ENCODE results near the gene KHSRP.

KHSRP gene

DNA sequence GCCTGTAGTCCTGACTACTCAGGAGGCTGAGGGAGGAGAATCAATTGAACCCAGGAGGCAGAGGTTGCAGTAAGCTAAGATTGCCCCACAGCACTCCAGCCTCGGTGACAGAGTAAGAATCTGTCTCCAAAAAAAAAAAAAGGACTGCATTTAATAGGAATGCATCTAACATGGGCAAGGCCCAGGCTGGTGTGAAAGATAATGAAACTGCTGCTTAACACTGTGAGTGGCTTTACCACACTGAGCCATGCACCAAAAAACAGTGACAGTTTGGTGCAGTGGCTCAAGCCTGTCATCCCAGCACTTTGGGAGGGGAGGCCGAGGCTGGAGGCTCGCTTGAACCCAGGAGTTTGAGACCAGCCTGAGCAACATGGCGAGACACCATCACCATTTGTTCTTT, 40.2 kb downstream of the KHSRP start:
- DNase-seq: no peak

DNA sequence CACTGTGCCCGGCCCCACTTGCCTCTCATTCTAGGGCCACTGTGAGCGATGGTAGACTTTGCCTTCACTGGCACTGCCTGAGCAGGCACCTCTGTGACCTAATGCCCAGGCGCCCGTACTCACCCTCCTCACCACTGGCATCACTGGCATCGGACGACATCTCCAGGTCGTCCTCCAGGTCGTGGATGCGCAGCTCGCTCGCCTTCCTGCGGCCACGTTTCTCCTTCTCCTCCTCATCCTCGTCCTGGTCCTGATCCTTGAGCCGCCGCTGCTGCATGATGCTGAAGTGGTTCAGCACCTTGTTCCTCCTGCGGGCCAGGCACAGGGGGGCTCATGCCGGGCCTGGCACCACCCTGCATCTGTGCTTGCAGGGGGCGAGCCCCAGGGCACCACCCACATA, 41.4 kb downstream of the KHSRP start:
- DNase-seq: no peak

DNA sequence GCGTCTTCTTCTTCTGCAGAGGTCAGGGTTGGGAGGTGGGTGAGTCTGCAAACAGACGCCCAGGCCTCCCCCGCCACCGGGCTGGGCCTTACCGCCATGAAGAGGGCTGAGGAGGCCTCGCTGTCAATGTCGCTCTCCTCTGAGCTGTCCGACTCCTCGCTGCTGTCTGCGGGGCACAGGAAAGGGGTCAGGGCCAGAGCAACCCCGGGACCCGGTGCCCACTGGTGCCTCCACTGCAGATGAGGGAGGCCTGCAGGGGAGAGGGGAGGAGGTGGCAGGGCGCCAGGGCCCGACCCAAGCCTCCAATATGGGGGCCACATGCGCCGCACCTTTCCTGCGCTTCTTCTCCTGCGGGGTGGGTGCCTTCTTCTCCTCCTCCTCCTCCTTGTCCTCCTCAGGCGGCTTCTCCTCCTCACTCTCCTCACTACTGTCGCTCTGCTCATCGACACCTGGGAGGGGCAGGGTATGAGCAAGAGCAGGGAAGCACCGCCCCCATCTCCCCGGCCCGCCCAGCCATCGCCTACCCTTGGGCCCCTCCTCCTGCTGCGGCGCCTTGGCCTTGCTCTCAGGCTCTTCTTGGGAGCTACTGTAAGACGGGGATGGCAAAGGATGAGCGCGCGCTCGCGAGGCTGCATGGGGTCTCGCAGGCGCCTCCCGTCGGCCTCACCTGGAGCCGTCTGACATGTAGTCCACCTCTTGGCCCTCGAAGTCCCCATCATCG, 43.4 kb downstream of the KHSRP start:
- DNase-seq: no peak

DNA sequence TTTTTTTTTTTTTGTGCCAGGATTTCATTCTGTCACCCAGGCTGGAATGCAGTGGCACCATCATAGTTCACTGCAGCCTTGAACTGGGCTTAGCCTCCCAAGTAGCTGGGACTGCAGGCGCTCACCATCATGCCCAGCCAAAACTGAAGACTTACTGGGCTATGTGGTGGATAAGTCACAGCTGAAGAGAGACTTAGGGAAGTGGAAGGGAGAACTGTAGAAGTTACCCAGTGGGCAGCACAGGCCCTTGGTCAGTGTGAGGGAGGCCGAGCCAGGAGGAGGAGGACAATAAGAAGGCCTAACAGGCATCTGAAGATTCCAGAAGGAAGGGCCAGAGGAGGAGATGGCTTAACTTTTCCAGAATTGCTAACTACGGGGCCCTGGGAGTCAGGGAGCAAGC, 44.9 kb downstream of the KHSRP start:
- no peak for DNase-seq

DNA sequence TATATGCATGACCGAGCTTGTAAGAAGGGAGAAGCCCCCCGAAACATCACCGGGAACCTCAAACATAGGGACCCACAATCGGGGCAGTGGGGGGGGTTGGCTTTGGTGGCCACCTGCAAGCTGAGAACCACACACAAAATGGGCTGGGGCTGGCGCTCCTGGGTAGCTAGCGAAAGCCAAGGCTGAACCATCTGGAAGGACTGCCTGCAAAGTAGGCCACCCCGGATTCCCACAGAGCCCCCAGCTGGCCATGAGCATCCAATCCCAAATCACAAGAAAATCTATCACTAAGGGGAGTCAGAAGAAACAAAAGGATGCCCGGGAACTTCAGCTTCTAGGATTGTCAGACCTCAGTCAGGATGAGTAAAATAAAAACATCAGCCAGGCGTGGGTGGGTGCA, 46.1 kb downstream of the KHSRP start:
- no peak for DNase-seq

DNA sequence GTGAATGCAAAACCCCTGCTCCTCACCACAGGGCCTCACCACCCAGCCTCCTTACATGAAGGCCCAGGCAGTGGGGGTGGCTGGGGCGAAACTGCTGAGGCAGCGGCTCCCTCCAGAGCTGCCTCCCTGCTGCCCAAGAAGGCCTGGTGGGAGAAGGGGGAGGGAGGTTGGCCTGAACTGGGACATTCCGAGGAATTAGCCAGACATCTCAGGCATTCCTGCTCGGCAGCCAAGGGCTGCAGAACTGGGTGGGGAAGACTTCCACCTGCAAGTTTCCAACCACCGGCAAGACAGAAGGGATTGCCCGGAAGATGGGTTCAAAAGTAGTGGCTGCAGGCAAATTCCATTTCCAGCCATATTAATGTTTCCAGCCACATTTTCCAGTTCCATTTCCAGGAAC, 46.6 kb downstream of the KHSRP start:
- no peak for DNase-seq

DNA sequence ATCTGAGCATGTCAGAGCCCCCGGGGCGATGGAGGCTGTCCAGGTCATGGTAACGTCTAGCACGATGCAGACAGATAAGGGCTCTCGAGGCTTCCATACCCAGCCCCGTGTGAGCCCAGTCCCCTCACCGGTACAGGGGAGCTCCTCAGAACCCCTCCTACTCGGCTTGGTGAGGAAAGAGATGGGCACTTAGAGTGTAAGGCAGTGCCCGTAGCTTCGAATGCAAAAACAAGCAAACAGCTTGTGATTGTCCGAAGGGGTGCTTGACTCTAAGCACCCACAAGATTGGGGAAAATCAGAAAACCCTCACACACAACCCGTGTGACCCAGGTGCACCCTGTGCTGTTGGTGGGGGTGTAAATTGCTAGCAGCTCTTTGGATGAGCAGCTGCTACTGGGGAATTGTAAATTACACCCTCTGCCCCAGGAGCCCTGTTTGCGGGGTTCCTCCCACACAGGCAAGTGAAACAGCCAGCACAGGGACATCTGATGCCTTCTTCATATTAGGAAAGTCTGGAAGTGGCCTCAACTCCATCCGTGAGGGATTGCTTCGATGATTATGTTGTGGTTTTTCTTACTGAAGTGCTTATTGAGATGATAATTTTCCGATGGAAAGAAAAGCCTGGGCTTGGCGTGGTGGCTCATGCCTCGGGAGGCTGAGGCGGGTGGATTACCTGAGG, 48.0 kb downstream of the KHSRP start:
- no peak for DNase-seq

DNA sequence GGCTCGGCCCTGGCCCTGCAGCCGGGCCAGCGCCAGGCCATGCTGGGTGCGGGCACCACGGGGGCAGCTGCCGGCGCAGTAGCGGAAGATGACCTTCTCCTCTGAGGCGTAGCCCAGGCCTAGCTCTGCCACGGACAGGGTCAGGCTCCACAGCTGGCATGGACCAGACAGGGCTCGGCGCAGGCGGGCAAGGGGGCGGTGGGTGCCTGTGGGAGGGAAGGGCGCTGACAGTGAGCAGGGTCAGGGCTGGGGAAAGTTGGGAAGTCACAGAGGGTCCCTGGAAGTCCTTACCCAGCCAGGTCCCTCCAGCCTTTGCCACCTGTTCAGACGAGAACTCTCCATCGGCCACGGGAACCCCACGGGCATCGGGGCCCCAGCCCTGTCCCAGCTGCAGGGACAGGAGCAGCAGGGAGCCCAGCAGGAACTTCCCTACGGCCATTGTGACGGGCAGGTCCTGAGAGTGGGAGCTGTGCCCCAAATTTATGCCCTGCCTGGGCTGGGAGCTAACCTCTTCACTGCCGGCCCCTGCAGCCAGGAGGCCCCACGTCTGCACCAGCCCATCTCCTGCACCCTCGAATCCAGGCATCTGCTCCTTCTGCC, 49.1 kb downstream of the KHSRP start, which contains the start of gene PSPN:
Gene PSPN (minus strand): TSS at position 523 of the 600 bp plus-strand sequence. CDS start 84 bp downstream, at position 439.
- no peak for DNase-seq

DNA sequence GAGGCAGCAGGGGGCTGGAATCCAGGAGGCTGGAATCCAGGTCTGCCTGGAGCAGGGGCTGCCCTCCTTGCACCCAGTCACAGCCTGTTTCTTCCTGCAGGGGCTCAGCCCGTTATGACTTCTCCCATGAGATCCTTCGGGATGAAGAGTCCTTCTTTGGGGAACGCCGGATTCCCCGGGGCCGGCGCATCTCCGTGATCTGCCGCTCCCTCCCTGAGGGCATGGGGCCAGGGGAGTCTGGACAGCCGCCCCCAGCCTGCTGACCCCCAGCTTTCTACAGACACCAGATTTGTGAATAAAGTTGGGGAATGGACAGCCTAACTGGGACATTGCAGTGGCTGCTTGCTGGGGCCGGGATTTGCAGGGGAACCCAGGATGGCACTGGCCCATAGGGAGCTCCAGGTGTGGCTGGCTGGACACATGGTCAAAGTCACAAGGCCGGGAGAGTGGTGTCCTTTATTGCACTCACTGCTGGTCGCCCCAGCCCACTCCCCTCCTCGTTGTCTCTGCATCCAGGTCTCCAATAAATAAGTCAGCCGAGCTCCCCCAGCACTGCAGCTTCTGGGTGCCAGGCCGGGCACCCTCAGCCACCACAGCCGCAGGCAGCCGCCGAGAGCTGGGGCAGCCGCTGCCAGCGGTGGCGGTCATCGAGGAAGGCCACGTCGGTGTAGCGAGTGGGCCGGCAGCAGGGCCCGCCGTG, 49.8 kb downstream of the KHSRP start:
- no peak for DNase-seq

DNA sequence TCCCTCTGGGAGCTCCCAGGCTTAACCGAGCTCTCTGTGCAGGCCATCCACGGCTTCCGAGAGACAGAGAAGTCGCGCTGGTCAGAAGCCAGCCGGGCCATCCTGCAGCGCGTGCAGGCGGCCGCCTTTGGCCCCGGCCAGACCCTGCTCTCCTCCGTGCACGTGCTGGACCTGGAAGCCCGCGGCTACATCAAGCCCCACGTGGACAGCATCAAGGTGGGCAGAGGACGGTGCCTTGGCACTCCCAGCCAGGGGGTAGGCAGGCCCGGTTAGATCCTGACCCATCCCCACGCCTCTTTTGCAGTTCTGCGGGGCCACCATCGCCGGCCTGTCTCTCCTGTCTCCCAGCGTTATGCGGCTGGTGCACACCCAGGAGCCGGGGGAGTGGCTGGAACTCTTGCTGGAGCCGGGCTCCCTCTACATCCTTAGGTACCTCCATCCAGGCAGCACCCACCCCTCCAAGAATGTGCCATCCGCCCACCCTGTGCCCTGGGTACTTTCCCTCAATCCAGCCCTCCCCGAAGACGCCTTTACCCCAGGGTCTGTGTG, 50.4 kb downstream of the KHSRP start:
- no peak for DNase-seq

DNA sequence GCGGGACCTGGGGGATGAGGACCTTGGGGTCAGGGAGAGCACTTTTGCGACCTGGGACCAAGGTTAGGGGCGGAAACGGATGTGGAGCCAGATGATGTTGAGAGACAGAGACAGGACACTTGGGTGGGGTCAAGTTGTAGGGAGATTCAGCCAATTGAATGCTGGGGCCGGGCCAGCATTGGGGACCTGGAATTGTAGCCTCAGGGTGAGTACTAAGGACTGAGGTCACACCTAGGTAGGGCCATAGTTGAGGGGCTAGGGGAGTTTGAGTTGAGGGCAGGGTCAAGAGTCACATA, 50.9 kb downstream of the KHSRP start:
- no peak for DNase-seq

DNA sequence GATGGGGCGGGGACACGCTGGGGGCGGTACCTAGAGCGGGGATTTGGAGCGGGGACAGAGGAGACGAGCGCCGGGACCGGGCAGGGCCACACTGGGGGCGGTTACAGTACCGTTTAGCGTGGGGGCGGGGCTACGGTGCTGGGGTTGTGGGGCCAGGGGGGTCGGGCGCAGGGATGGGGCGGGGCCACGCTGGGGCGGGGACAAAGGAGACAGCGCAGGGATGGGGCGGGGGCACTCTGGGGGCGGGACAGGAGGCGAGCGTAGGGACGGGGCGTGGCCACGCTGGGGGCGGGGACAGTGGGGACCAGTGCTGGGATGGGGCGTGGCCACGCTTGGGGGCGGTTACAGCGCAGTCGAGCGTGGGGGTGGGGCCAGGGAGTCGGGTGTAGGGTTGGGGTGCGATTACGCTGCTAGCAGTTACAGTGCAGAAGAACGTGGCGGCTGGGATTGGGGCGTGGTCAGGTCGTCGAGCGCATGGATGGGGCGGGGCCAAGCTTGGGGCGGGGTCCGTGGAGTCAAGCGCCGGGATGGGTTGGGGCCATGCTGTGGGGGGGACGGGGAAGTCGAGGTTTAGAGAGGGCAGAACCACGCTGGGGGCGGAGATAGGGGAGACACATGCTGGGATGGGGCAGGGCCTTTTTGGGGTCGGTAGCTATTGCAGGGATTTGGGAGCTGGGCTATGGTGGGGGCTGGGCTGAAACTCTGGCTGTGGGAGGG, 51.4 kb downstream of the KHSRP start:
- peak; percentile 98 for DNase-seq

DNA sequence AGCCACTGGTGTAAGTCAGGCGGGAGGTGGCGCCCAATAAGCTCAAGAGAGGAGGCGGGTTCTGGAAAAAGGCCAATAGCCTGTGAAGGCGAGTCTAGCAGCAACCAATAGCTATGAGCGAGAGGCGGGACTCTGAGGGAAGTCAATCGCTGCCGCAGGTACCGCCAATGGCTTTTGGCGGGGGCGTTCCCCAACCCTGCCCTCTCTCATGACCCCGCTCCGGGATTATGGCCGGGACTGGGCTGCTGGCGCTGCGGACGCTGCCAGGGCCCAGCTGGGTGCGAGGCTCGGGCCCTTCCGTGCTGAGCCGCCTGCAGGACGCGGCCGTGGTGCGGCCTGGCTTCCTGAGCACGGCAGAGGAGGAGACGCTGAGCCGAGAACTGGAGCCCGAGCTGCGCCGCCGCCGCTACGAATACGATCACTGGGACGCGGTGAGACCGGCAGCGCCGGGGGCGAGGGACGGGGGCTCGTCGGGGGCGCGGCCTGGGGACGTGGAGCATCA, 52.0 kb downstream of the KHSRP start, which contains the start of gene ALKBH7:
Gene ALKBH7 (plus strand): TSS at position 201 of the 502 bp plus-strand sequence. CDS start 27 bp downstream, at position 228.
- peak; percentile 90 for DNase-seq

DNA sequence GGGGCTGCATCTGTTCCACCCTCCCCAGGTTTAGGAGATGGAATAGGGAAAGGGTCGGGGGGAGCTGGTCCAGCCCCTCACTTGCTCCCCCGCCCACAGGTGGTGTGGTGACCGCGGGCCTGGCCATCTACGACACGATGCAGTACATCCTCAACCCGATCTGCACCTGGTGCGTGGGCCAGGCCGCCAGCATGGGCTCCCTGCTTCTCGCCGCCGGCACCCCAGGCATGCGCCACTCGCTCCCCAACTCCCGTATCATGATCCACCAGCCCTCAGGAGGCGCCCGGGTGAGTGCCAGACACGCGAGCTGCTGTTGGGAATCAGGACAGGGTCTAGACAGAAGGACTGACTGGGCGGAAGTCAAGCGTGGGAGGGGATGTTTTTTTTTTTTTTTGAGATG, 60.3 kb downstream of the KHSRP start:
- DNase-seq: no peak

All from activated T-cell treated with anti-CD3 and anti-CD28 coated beads for 4 hours (primary cell).